Measurements from ENCODE around the gene MDK.

Gene MDK

DNA sequence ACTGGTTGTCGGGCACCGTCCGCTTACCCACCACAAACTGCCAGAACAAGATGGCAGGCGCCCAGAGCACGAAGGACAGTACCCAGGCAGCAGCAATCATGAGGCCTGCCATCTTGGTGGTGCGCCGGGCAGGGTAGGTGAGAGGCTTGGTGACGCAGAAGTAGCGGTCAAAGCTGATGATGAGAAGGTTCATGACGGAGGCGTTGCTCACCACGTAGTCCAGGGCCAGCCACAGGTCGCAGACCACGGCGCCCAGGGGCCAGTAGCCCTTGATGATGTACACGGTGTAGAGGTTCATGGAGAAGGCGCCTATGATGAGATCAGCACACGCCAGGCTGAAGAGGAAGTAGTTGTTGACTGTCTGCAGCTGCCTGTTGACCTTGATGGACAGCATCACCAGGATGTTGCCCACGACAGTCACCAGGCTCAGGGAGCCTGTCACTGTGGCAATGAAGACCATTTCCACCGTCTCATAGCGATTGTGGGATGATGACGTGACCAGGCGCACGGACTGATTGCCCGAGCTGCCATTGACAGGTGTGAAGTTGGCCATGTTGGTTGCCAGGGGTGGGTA, 4.6 kb downstream of the MDK start:
- no peaks in the 10 kb centered on the region for H3K79me2 ChIP-seq (ENCODE audit: insufficient read depth, low read length)
- no peaks in the 10 kb centered on the region for H3F3A ChIP-seq (ENCODE audit: insufficient read depth, low read length)
- no peak overlapping the region for H2AFZ ChIP-seq (ENCODE audit: low read length)
- no peaks in the 10 kb centered on the region for H3K9me2 ChIP-seq (ENCODE audit: low read depth, low read length)
- no peak overlapping the region for H3K4me3 ChIP-seq (ENCODE audit: low read depth, low read length, poor library complexity, severe bottlenecking)
- H3K4me1 ChIP-seq (ENCODE audit: insufficient read depth, low read length, severe bottlenecking) = peaks cover 22% of the 10 kb centered on the region
- H3K36me3 ChIP-seq (ENCODE audit: insufficient read depth, low read length) = no peaks in the 10 kb centered on the region
- H3K4me2 ChIP-seq (ENCODE audit: low read length) = no peak overlapping the region
- H4K20me1 ChIP-seq (ENCODE audit: insufficient read depth, low read length) = no peaks in the 10 kb centered on the region
- no peak overlapping the region for H3K9ac ChIP-seq (ENCODE audit: low read length)
- H3K9me3 ChIP-seq (ENCODE audit: low read length) = no peaks in the 10 kb centered on the region
- TF ChIP-seq, protein P1, sequence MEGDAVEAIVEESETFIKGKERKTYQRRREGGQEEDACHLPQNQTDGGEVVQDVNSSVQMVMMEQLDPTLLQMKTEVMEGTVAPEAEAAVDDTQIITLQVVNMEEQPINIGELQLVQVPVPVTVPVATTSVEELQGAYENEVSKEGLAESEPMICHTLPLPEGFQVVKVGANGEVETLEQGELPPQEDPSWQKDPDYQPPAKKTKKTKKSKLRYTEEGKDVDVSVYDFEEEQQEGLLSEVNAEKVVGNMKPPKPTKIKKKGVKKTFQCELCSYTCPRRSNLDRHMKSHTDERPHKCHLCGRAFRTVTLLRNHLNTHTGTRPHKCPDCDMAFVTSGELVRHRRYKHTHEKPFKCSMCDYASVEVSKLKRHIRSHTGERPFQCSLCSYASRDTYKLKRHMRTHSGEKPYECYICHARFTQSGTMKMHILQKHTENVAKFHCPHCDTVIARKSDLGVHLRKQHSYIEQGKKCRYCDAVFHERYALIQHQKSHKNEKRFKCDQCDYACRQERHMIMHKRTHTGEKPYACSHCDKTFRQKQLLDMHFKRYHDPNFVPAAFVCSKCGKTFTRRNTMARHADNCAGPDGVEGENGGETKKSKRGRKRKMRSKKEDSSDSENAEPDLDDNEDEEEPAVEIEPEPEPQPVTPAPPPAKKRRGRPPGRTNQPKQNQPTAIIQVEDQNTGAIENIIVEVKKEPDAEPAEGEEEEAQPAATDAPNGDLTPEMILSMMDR (IDR thresholded peaks at IDR 0.05; ENCODE audit: low read length) = no peak
- TF ChIP-seq EZH2 (IDR thresholded peaks at IDR 0.05; ENCODE audit: borderline replicate concordance, low read length) = no peak
- H3K27me3 ChIP-seq (ENCODE audit: insufficient read depth, low read length) = peaks cover 4% of the 10 kb centered on the region; the same call in 1 of the 2 replicates
- H3K27ac ChIP-seq (ENCODE audit: low read depth, low read length, poor library complexity, severe bottlenecking) = no peak overlapping the region

DNA sequence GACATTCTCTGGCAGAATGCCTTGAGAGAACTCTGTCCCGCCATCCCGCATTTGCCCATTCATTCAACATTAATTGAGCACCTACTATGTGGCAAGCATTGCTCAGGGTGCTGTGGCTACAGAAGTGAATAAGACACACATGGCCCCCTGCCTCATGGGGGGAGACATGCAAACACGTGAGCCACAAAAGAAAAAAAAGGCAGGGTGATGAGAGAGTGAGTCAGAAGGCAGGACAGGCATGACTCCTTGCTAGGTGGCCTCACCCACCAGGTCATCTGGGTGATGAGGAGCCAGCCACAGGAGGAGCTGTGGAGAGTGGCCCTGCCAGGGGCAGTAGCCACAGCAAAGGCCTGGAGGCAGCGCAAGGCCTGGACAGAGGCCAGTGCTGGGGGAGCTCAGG, 5.2 kb downstream of the MDK start:
- H4K20me1 ChIP-seq (ENCODE audit: insufficient read depth, low read length) = no peaks in the 10 kb centered on the region
- no peak overlapping the region for H2AFZ ChIP-seq (ENCODE audit: low read length)
- H3K27me3 ChIP-seq (ENCODE audit: insufficient read depth, low read length) = peaks cover 4% of the 10 kb centered on the region; the same call in 1 of the 2 replicates

DNA sequence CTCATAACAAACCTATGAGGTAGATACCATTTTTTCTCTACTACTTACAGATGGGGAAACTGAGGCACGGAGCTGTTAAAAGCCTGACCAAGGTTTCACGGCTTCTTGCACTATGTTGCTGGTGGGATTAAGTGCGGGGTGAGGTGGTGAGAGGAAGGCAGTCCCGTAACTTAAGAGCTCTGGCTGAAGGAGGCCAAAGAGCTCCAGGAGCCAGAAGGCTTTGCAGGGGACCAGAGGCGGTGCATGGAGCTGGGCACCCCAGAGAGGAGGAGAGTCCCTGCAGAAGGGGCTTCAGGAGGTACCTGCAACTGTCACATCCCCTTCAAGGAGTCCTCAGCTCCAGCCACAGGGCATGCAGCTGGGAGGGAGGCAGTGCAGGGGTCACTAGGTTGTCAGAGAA, 6.0 kb downstream of the MDK start:
- no peak overlapping the region for H2AFZ ChIP-seq (ENCODE audit: low read length)
- no peaks in the 10 kb centered on the region for H3K36me3 ChIP-seq (ENCODE audit: insufficient read depth, low read length)
- H3K4me2 ChIP-seq (ENCODE audit: low read length) = no peak overlapping the region
- H3K27me3 ChIP-seq (ENCODE audit: insufficient read depth, low read length) = peaks cover 4% of the 10 kb centered on the region; the same call in 1 of the 2 replicates
- no peaks in the 10 kb centered on the region for H3K79me2 ChIP-seq (ENCODE audit: insufficient read depth, low read length)
- H3F3A ChIP-seq (ENCODE audit: insufficient read depth, low read length) = no peaks in the 10 kb centered on the region
- H3K27ac ChIP-seq (ENCODE audit: low read depth, low read length, poor library complexity, severe bottlenecking) = no peak overlapping the region
- no peak for TF ChIP-seq EZH2 (IDR thresholded peaks at IDR 0.05; ENCODE audit: borderline replicate concordance, low read length)
- no peaks in the 10 kb centered on the region for H4K20me1 ChIP-seq (ENCODE audit: insufficient read depth, low read length)
- H3K4me1 ChIP-seq (ENCODE audit: insufficient read depth, low read length, severe bottlenecking) = peaks cover 18% of the 10 kb centered on the region
- H3K9ac ChIP-seq (ENCODE audit: low read length) = no peak overlapping the region
- H3K4me3 ChIP-seq (ENCODE audit: low read depth, low read length, poor library complexity, severe bottlenecking) = no peak overlapping the region
- no peaks in the 10 kb centered on the region for H3K9me2 ChIP-seq (ENCODE audit: low read depth, low read length)
- H3K9me3 ChIP-seq (ENCODE audit: low read length) = no peaks in the 10 kb centered on the region

More for the DNA sequence above, 5.2 kb downstream of the MDK start:
- H3K27ac ChIP-seq (ENCODE audit: low read depth, low read length, poor library complexity, severe bottlenecking) = no peak overlapping the region
- peaks cover 21% of the 10 kb centered on the region for H3K4me1 ChIP-seq (ENCODE audit: insufficient read depth, low read length, severe bottlenecking)
- H3K9me3 ChIP-seq (ENCODE audit: low read length) = no peaks in the 10 kb centered on the region
- no peaks in the 10 kb centered on the region for H3K79me2 ChIP-seq (ENCODE audit: insufficient read depth, low read length)
- no peaks in the 10 kb centered on the region for H3K9me2 ChIP-seq (ENCODE audit: low read depth, low read length)
- no peak overlapping the region for H3K4me3 ChIP-seq (ENCODE audit: low read depth, low read length, poor library complexity, severe bottlenecking)
- TF ChIP-seq, protein P1 (IDR thresholded peaks at IDR 0.05; ENCODE audit: low read length) = no peak
- TF ChIP-seq EZH2 (IDR thresholded peaks at IDR 0.05; ENCODE audit: borderline replicate concordance, low read length) = no peak
- H3K9ac ChIP-seq (ENCODE audit: low read length) = no peak overlapping the region
- H3K4me2 ChIP-seq (ENCODE audit: low read length) = no peak overlapping the region
- H3K36me3 ChIP-seq (ENCODE audit: insufficient read depth, low read length) = no peaks in the 10 kb centered on the region
- no peaks in the 10 kb centered on the region for H3F3A ChIP-seq (ENCODE audit: insufficient read depth, low read length)
